ENCODE data around the gene ARHGEF19.
"Not testable (repeated sequence)": the region's sequence is repeated elsewhere in the genome, so short reads cannot be mapped to it uniquely, and the experiment has no call there.

Gene ARHGEF19

DNA sequence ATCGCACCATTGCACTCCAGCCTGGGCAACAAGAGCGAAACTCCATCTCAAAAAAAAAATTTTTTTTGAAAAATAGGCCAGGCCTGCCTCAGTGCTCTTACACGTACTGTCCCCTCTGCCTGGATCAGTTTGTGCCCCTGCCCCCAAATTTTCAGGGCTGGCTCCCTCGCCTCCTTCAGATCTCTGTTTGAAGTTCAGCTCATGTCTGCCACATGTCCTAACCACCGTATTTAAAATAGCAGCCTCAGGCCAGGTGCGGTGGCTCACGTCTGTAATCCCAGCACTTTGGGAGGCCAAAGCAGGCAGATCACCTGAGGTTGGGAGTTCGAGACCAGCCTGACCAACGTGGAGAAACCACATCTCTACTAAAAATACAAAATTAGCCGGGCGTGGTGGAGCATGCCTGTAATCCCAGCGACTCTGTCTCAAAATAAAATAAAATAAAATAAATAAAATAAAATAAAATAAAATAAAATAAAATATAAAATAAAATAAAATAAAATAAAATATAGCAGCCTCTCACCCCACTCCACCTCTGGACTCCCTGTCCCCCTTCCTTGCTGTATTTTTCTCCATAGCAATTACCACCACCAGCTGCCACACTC lies 48.7 kb downstream of the ARHGEF19 start:
- not testable (repeated sequence) for DNase-seq

DNA sequence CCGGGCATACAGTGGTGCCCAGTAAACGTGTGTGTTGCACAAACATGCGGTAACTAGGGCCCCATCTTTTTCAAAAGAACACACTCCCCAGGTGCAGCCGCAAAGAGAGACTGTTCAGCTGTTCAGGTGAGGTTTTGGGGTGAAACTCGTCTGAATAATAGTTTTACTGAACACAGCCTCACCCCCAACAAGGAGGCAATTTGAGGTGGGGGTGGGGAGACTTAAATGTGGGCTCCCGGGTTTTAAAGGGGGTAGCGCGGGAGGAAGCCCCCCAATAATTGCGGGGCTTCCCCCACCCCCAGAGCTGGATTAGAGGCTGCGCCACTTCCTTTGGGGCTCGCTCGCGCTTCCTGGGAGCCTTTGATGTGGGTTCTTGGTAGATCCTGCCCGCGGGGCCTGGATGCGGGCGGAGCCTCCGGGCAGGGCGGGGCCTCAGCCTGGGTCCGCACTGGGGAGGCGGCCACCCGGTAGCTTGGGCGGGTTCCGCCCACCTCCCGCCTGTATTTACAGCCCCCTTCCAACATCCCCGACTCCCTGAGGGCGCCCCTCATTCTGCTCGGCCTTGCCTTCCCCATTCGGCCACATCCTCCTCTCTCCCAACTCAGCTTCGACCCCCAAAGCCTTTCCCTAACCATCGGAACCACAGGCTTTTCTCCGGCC lies 50.2 kb downstream of the ARHGEF19 start:
- DNase-seq: peak; percentile 40

DNA sequence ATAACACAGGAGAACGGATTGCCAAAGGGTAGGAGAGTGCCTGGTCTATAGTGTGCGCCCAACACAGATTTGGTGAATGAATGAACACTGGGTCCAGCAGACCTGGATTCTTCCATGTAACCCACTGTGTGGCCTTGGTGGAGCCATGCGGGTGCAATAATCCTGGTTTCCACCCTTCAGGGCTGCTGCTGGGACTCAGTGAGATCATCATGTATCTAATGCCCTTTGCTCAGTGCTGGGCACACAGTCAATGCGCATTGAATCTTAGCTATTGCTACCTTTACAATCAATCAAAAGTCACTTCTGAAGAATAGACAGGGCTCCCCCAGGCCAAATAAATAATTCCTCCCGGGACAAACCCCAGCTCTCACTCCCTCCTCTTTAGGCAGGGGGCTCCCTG lies 50.7 kb downstream of the ARHGEF19 start:
- no peak for DNase-seq

DNA sequence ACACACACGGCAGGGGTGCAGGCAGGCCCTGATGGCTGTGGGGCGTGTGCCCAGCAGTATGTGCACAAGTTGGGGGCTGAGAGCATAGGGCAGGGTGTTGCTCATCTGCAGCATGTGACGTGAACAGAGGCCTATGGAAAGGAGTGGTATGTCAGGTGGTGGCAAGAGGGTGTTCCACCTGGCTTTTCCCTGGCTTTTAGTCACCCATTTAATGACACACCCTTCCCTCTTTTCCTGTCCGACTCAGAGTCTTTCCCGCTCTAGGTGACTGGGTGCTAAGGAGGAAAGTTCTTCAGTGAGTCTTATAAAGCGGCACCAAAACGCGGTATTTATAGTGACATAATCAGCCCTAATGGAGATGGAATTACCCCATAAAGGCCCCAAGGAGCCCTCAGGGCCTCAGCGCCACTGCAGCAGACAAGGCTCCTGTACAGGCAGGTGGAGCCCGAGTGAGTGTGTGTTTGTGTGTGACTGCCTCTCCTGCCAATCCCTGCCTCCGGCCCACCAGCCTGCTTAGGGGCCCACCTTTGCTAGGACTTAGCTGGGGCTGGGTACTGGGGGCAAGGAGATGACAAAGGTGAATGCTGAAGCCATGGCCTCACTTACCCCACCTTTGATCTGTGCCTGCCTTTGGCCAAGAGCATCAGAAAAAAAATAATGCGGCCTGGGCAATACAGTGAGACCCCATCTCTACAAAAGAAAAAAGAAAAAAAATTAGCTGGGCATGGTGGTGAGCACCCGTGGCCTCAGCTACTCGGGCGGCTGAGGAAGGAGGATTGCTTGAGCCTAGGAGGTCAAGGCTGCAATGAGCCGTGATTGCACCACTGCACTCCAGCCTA lies 53.2 kb downstream of the ARHGEF19 start:
- no peak for DNase-seq

DNA sequence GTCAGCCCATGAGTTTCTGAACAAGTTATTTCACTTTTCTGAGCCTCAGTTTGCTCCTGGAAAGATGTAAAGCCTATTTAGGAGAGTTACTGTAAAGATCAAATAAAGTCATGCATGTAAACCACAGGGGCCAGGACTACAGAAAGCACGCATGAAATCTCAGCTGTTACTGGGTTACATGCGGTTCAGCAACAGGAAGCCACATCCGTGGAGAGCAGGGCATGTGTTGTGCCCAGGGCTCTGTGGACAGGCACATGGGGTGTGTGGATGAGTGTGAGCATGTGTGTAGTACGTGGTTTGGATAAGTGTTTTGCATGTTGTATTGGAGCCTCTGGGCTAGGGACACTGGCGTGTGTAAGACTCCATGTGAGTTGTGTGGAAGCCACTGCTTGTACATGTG lies 54.4 kb downstream of the ARHGEF19 start:
- no peak for DNase-seq

DNA sequence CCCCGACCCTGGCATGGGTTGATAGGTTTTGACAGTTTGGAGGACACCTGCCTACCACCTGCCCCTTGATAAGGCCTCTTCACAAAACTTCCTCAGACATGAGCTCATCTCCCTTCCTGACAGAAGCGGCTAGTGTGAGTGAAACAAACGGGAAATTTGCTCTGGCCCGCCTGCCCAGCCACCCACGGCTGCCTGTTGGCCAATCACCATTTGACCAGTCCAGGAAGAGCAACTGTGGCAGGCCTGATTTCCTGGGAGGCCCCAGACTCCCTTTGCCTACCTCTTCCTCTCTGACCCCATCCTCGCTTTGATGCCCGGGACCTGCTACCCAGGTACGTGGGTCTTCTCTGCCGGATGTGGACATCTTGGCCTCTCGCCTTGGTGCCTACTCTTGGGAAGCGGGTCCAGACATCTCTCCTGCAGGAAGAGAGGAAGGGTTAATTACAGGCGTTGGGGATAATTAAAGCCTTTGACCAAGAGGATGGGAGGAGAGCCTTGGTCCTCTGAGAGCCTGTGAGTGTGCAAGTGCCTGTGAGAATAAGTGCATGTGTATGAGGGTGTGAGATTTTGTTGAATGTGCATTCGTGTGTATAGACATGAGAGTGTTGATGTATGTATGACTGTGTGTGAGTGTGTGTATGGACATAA lies 55.5 kb downstream of the ARHGEF19 start:
- DNase-seq: no peak

DNA sequence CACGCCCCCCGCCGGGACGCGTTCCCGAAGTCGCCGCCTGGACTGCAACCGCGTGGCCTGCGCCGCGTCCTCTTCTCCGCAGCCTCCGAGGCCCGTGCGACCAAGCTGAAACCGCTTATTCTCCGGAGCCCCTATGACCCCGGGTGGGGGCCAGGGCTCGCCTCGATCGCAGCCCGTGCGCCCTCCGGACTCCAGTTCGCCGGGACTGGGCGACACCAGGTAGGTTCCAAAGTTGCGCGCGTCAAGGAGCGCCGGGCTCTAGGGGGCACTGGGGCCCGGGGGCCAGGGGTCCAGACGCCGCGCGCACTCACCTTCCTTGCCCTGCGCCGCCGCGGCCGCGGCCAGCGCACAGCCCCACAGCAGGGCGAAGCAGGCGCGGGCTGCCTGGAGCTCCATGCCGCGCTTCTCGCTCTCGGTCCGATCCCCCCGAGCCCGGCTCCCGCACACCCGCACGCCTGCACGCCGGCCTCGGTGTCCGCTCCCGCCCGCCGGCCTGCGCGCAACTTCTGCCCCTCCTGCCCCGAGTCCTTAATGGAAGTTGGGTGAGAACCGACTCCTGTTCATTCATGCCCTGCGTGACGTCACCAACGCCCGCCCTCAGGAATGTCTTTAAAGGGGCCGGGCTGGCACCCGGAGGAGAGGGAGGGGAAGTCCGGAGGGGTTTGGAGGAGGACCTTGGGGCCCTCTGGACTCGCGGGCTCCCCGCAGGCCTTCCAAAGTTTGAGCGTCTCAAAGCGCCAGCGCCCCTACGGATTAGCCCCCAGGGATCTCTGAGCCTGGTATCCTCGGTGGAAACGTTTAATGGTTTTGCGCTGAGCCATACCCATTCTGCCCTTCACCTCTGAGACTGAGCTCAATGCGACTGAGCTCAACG lies 56.7 kb downstream of the ARHGEF19 start, which contains the start of gene EPHA2:
Gene EPHA2 (minus strand): TSS at position 533 of the 874 bp plus-strand sequence. CDS start 137 bp downstream, at position 396.
- peak; percentile 25 for DNase-seq

DNA sequence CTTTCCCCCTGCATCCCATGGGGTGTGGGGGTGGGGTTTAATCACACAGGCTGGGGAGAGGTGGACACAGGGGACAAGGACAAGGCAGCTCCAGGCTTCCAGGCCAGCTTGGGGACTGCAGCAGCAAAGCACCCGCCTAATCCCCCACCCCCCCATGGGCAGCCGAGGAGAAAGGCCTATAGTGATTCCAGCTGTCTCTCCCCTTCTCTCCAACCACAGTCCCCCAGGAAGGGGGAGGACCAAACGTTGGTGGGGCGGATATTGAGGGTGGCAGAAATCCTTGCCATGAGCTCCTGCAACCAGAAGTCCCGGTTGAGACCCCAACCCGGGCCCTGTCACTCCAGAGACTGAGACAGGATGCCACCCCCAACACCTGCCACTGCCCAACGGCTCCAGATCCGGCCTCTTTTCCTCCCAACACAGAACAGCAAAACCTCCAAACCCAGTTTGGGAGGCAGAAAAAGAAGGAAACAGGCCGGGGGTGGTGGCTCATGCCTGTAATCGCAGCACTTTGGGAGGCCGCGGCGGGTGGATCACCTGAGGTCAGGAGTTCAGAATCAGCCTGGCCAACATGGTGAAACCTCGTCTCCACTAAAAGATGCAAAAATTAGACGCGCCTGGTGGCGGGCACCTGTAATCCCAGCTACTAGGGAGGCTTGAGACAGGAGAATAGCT lies 58.3 kb downstream of the ARHGEF19 start:
- no peak for DNase-seq

DNA sequence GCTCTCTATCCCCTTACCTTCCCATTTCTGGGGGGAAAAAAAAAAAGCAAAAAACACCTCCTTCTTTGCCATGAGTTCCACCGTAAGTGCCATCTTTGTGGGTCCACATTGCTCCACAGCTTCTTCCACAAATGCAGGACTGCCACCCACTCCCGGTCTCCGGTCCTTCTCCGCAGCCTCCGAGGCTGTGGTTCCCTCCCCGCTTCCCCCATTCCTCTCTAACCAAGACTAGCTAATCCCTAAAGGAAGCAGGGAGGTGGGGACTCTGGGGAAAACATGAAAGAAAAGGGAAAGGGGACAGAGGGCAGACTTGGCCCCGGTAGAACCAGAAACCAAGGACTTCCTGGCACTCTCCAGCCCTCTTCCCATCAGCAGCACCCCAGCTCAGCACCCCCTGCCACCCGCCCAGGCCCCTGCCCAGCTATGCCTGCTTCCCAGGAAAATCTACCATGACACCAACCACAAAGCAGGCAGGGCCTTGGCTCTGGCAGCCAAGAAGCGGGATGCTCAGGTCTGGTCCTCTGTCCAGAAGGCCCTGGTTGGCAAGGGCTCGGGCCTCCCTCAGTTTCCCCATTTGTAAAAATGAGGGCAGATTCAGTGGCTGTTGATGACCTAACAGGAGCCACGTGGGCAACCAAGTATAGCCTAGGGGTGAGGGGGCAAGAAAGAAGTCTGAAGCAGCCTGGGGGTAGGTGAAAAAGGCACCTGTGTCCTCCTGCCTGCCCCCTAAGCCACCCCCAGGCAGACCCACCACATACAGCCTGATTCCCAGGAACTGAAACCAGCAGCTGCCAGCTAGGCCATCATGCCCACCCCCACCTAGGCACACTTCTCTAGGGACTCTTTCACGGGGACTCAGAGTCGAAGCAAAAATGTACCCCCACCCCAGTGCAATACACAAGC lies 59.1 kb downstream of the ARHGEF19 start:
- DNase-seq: no peak

DNA sequence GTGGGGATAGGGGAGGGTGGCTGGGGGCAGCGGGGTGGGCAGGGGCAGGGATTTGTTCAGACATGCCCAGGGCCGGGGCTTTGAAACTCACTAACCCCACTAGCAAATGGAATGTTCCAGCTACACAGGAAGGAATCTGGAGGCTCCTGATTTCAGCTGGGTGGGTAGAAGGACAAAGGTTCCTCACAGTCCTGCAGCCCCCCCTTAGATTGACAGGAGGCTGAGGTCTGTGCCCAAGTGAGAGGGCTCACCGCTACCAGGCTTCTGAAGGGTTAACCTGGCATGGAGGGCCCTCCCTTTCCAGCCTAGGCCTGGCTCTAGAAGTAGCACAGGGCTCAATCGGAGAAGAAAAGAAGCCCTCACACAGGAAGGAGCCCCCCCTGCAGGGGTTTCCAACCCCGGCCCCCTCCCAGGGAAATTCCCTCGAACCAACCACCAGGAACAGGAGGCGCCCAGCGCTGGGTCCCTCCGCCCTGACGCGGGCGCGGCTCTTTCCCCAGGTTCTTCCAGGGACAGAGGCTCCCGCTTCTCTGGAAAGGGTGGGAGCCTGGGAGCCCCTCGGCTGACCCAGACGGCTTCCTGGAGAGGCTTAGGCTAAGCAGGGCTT lies 59.9 kb downstream of the ARHGEF19 start:
- no peak for DNase-seq

DNA sequence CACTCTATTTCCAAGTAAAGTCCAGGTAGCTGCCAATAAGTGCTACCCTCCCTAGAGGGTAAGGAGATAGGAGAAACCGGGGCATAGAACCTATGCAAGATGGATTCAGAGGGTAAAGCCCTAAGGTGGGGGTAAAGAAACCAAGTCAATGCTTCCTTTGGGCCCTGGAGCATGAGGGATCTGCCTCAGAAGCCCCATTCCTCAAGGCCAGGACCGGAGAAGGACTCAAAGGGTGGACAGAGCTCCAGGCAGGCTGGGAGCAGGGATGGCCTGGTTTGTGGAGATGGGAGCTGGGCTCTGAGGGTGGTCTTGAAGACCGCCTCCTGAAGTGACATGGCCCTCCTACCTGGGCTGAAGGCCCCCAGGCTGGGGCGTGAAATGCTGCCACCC lies 60.5 kb downstream of the ARHGEF19 start:
- DNase-seq: no peak

DNA sequence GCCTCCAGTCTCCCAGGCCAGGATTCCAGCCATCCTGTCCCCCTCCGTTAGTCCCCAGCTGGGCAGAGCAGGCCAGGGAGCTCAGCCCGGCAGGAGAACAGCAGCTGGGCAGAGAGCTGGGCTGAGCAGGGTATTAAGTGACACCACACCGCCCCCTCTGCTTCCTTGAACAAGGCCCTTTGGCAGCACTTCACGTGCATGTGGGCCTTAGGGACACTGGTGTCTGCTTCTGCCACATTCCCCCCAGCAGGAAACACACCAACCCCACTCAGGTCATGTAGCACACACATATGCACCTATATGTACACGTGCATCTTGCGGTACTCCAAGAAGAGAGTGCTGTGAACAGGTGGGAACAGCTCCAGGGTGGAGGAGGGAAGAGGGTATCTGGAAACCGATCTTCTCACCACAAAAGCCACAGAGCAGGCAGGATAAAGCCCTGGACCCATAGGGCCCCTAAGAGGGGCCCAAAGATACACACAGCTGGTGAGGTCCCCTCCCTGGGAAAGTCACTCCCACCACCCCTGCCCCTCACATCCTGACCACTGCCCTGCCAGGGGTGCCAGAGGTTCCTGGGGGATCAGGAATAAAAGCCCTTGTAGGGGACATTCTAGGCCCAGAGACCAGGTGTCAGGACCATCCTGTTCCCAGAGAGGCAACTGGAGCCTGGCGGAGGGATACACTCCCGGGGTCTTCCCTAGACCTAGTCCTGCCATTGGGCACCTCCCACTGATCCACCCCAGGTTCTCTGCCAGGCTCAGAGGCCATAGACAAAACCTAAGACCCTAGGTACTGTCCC lies 61.1 kb downstream of the ARHGEF19 start:
- DNase-seq: peak; percentile 57

DNA sequence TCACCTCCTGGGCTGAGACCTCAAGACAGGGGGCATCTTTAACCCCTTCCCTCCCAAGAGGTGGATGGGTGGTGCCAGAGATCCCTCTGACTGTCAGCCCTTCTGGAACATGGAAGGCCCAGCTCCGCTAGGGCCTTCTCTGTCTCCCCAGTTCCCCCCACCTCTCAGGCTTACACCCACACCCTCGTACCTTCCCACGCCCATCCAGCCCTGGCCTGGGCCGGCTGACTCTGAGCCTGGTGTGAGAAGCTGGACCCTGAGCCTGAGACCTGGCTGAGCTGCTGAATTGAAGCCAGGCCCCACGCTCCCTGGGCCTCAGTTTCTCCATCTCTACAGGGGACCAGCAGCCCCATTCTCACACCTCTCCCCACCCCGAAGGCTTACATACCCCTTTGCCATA lies 61.9 kb downstream of the ARHGEF19 start:
- DNase-seq: no peak

DNA sequence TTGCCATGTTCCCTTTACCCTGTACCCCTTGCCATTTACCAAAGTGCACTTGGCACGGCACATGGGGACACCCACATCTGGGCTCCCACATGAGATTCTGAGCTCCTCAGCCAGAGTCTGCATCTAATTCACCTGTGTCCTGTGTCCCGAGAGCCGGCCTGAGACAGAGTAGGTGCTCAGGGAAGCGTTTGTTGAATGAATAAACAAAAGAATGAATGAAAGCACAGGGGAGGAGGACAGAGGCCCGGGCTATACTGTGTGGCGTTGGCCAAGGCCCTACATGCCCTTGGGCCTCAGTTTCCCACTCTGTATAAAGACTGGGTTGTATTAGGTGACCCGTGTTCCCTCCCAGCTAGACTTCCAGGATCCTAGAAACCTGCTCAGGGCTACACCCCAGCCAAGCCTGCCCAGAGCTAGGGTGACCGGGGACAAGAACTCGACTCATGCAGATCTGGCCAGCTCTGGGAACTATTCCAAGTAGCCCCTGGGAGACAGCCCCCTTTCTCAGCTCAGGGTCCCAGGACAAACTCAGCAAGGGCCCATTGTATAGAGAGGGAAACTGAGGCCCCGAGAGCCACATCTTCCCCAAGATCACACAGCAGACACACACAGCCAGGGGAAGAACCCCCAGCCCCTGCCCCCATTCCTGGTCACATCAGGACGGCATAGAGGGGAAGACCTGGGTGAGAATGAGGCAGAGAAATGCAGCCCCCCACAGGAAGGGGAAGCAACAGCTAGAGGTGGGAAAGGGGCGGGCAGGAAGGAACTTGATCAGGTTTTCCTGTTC lies 62.6 kb downstream of the ARHGEF19 start:
- no peak for DNase-seq

DNA sequence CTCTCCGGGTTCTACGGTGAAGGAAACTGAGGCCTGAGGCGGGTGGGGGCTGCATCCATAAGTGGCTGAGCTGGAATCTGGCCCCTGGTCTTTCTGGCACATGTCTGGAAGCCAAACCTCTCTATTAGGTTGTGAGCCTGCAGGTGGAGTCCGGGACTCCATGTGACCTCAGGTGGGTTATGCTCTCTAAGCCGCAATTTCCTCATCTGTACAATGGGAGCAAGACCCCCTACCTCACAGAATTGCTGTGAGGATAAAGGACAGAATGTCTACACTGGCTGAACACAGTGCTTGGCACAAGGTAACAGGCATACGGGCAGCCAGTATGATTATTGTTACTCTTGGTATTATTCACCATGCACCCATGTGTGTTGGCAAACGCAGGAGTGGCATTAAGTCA lies 63.3 kb downstream of the ARHGEF19 start:
- DNase-seq: no peak

DNA sequence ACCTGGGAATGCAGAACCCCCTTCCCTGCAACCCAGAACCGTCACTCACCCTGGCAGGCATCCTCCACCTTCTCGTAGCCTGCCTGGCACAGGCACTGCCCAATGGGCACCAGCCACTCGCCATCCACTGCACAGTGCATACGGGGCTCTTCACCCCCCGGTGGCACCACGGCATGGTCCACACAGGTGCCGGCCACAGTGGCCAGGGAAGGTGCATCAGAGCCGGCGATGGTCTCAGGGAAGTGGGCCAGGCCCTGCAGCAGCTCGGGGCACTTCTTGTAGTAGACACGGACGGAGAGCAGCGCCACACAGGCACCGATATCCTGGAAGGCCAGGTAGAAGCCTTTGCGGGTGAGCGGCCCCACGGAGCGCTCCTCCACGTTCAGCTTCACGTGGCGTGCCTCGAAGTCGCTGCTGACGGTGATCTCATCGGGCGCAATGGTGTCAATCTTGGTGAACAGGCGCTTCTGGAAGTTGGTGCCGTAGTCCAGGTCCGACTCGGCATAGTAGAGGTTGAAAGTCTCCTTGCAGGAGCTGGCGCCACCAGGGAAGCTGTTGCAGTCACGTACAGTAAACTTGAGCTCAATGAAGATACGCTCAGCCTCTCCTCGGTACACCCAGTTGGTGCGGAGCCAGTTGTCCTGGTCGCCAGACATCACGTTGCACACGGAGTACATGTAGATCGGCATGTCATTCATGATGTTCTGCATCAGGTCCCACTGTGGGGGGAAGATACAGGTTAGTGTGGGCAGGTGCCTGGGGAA lies 63.9 kb downstream of the ARHGEF19 start:
- no peak for DNase-seq

All from RPMI8226 (cell line).